Hepatocyte (in vitro differentiated cells): ENCODE results near the gene HOXA6. TPM values are rescaled to one million over a fixed set of nuclear protein-coding genes. Genes with fewer than 3 reads are reported as not detected.
A peak's percentile ranks its signal among the peaks of the same experiment; 100 is the strongest.

Experiments
- DNase-seq: peaks from one replicate; pipeline ENCODE4 v3.0.0-alpha.2; 2016; ENCODE audit warnings: low spot score
- H2AFZ ChIP-seq: fragments of 200-600 bp; sonication (generic); 2 replicates; pipeline ENCODE4 v1.6.0; 2016; ENCODE audit warnings: antibody characterized with exemption, mild to moderate bottlenecking
- H3K27ac ChIP-seq: fragments of 200-600 bp; sonication (generic); 2 replicates; pipeline ENCODE4 v1.5.1; 2016; ENCODE audit warnings: mild to moderate bottlenecking
- H3K27me3 ChIP-seq: fragments of 200-600 bp; sonication (generic); 2 replicates; pipeline ENCODE4 v1.6.1; 2016
- H3K36me3 ChIP-seq: fragments of 200-600 bp; sonication (generic); replicated peaks from 2 replicates; pipeline ENCODE4 v1.5.1; 2016; ENCODE audit warnings: low read depth; ENCODE audit not compliant: insufficient read depth
- H3K4me1 ChIP-seq: fragments of 200-600 bp; sonication (generic); 2 replicates; pipeline ENCODE4 v1.5.1; 2016; ENCODE audit warnings: mild to moderate bottlenecking, moderate library complexity; ENCODE audit not compliant: insufficient read depth
- H3K4me2 ChIP-seq: fragments of 200-600 bp; sonication (generic); 2 replicates; pipeline ENCODE4 v1.6.0; 2016
- H3K4me3 ChIP-seq: fragments of 200-600 bp; sonication (generic); 2 replicates; pipeline ENCODE4 v1.5.1; 2016; ENCODE audit warnings: mild to moderate bottlenecking
- H3K79me2 ChIP-seq: fragments of 200-600 bp; sonication (generic); 2 replicates; pipeline ENCODE4 v1.6.0; 2017; ENCODE audit warnings: mild to moderate bottlenecking
- H3K9me2 ChIP-seq: fragments of 200-600 bp; sonication (generic); replicated peaks from 2 replicates; pipeline ENCODE4 v1.6.0; 2017; ENCODE audit warnings: mild to moderate bottlenecking; ENCODE audit not compliant: insufficient read depth
- H3K9me3 ChIP-seq: fragments of 200-600 bp; sonication (generic); 2 replicates; pipeline ENCODE4 v1.5.1; 2016; ENCODE audit warnings: low read depth, mild to moderate bottlenecking
- H4K20me1 ChIP-seq: fragments of 200-600 bp; sonication (generic); 2 replicates; pipeline ENCODE4 v1.6.0; 2016; ENCODE audit warnings: mild to moderate bottlenecking; ENCODE audit not compliant: insufficient read depth, poor library complexity, severe bottlenecking
- EZH2 ChIP-seq: fragments of 200-600 bp; sonication (generic); IDR thresholded peaks from 2 replicates; pipeline ENCODE4 v1.6.1; 2016; ENCODE audit warnings: antibody characterized with exemption, mild to moderate bottlenecking, borderline replicate concordance
- EZH2phosphoT487 ChIP-seq: fragments of 200-600 bp; sonication (generic); IDR thresholded peaks from one replicate; pipeline ENCODE4 v1.6.1; 2018; ENCODE audit warnings: antibody characterized with exemption, mild to moderate bottlenecking, low read depth, moderate library complexity; ENCODE audit not compliant: unreplicated experiment, severe bottlenecking
- WGBS: methylation state at CpG from one replicate; pipeline ENCODE4 v1.1.6; 2016; ENCODE audit warnings: low lambda C conversion rate; ENCODE audit errors: missing lambda C conversion rate; 5-methylcytosine and 5-hydroxymethylcytosine counted together
- polyA plus RNA-seq: library from polyadenylated mRNA; unstranded; fragments of >200 nt; fragmentation: Nextera tagmentation; extraction: Ambion mirVana; gene quantifications from 2 replicates; pipeline ENCODE4 v1.2.1, GENCODE V29; 2016
- total RNA-seq: library from RNA; depleted of rRNA; stranded (reverse); fragments of >200 nt; gene quantifications from 2 replicates; pipeline ENCODE4 v1.2.3, GENCODE V29; 2014
- TF ChIP-seq, protein P1 (sequence below): fragments of 200-600 bp; sonication (generic); IDR thresholded peaks from 2 replicates; pipeline ENCODE4 v1.5.1; 2016; ENCODE audit warnings: antibody characterized with exemption, mild to moderate bottlenecking; ENCODE audit not compliant: poor library complexity

The HOXA6 gene
- total and polyA plus RNA-seq, 2 experiments from 2014 or later: 0.23 TPM; not detected in 1

GRCh38 chr7:27117887-27118491, 29.6 kb downstream of the HOXA6 start:
- DNase-seq: no peak
- Histone ChIP-seq H3K9me3 (no peaks in the 10 kb centered on the region), H3K36me3 (no peaks in the 10 kb centered on the region), H3K27me3 (peaks cover 55% of the 10 kb centered on the region), H2AFZ (no peak overlapping the region), H3K4me2 (peak overlapping the region; percentile 4), H3K9me2 (no peaks in the 10 kb centered on the region), H3K27ac (no peak overlapping the region), H4K20me1 (no peaks in the 10 kb centered on the region), H3K4me3 (no peak overlapping the region), H3K4me1 (peaks cover 12% of the 10 kb centered on the region), H3K79me2 (peaks cover 19% of the 10 kb centered on the region)
- WGBS: 53% methylated on average over 19 of the region's 19 CpGs
- TF ChIP-seq, protein P1, sequence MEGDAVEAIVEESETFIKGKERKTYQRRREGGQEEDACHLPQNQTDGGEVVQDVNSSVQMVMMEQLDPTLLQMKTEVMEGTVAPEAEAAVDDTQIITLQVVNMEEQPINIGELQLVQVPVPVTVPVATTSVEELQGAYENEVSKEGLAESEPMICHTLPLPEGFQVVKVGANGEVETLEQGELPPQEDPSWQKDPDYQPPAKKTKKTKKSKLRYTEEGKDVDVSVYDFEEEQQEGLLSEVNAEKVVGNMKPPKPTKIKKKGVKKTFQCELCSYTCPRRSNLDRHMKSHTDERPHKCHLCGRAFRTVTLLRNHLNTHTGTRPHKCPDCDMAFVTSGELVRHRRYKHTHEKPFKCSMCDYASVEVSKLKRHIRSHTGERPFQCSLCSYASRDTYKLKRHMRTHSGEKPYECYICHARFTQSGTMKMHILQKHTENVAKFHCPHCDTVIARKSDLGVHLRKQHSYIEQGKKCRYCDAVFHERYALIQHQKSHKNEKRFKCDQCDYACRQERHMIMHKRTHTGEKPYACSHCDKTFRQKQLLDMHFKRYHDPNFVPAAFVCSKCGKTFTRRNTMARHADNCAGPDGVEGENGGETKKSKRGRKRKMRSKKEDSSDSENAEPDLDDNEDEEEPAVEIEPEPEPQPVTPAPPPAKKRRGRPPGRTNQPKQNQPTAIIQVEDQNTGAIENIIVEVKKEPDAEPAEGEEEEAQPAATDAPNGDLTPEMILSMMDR: no peak
- TF ChIP-seq EZH2phosphoT487: no peak
- TF ChIP-seq EZH2: peak; percentile 37

- Histone ChIP-seq H2AFZ (no peak overlapping the region), H3K27me3 (peaks cover 55% of the 10 kb centered on the region)
- DNase-seq: no peak
Measured at GRCh38 chr7:27116962-27117886, 30.4 kb downstream of the HOXA6 start.

GRCh38 chr7:27116031-27116961, 31.3 kb downstream of the HOXA6 start:
- peaks cover 60% of the 10 kb centered on the region for H3K27me3 ChIP-seq
- H3K27ac ChIP-seq: no peak overlapping the region
- H3K4me2 ChIP-seq: peak overlapping the region; percentile 91
- H3K9me3 ChIP-seq: no peaks in the 10 kb centered on the region
- no peaks in the 10 kb centered on the region for H3K36me3 ChIP-seq
- H4K20me1 ChIP-seq: no peaks in the 10 kb centered on the region
- H3K79me2 ChIP-seq: peaks cover 30% of the 10 kb centered on the region
- peaks cover 15% of the 10 kb centered on the region for H3K4me1 ChIP-seq
- TF ChIP-seq, protein P1: no peak
- no peak for TF ChIP-seq EZH2
- no peak for TF ChIP-seq EZH2phosphoT487
- H2AFZ ChIP-seq: no peak overlapping the region
- H3K9me2 ChIP-seq: no peaks in the 10 kb centered on the region
- no peak overlapping the region for H3K4me3 ChIP-seq
- no peak for DNase-seq
- WGBS: 55% methylated on average over 20 of the region's 20 CpGs

More at GRCh38 chr7:27116962-27117886, 30.4 kb downstream of the HOXA6 start:
- no peak overlapping the region for H3K4me3 ChIP-seq
- TF ChIP-seq, protein P1: no peak
- TF ChIP-seq EZH2 (no peak), EZH2phosphoT487 (no peak)
- 43% methylated on average over 12 of the region's 12 CpGs for WGBS
- H3K9me2 ChIP-seq: no peaks in the 10 kb centered on the region
- peaks cover 12% of the 10 kb centered on the region for H3K4me1 ChIP-seq
- peak overlapping the region; percentile 91 for H3K4me2 ChIP-seq
- no peaks in the 10 kb centered on the region for H3K36me3 ChIP-seq
- peaks cover 26% of the 10 kb centered on the region for H3K79me2 ChIP-seq
- H3K27ac ChIP-seq: no peak overlapping the region
- no peaks in the 10 kb centered on the region for H4K20me1 ChIP-seq
- no peaks in the 10 kb centered on the region for H3K9me3 ChIP-seq
